ENCODE measurements around the gene ZMIZ1. TPM values are rescaled to one million over a fixed set of nuclear protein-coding genes. Genes with fewer than 3 reads are reported as not detected.

The ZMIZ1 gene
- total RNA-seq, 1 donor from 2014 or later: 66.3 TPM

DNA sequence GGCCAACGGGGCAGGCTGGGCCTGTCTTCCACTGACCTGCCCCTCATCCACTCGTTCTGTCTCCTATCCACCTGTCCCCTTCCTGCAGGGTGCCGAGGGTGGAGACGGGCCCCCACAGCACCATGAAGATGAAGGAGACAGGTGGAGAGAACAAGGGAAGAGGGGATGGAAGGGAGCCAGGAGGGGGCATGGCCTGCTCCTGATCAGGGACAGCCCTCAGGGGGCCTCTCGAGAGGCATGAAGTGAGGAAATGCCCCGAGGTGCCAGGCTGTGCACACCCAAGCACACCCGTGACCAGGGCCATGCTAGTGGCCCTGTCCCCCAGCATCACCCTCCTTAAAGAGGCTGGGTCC lies 111.2 kb downstream of the ZMIZ1 start:
- Mint-ChIP-seq H3K4me1 (no peaks in the 10 kb centered on the region), H3K36me3 (ENCODE audit: low read depth) (no peaks in the 10 kb centered on the region), H3K27me3 (no peaks in the 10 kb centered on the region), H3K27ac (no peak overlapping the region), H3K9me3 (no peaks in the 10 kb centered on the region), H3K4me3 (no peak overlapping the region)
- no peak for DNase-seq
- intact Hi-C loops (cut with micrococcal nuclease): no loop called here

- no peak overlapping the region for H3K4me3 Mint-ChIP-seq
- DNase-seq: no peak
- no peaks in the 10 kb centered on the region for H3K27me3 Mint-ChIP-seq
- intact Hi-C loops (cut with micrococcal nuclease): no loop called here
- H3K4me1 Mint-ChIP-seq: no peaks in the 10 kb centered on the region
- H3K9me3 Mint-ChIP-seq: no peaks in the 10 kb centered on the region
- H3K36me3 Mint-ChIP-seq (ENCODE audit: low read depth): no peaks in the 10 kb centered on the region
- H3K27ac Mint-ChIP-seq: no peak overlapping the region
Measured at GRCh38 chr10:79180414-79181221, 111.9 kb downstream of the ZMIZ1 start.

DNA sequence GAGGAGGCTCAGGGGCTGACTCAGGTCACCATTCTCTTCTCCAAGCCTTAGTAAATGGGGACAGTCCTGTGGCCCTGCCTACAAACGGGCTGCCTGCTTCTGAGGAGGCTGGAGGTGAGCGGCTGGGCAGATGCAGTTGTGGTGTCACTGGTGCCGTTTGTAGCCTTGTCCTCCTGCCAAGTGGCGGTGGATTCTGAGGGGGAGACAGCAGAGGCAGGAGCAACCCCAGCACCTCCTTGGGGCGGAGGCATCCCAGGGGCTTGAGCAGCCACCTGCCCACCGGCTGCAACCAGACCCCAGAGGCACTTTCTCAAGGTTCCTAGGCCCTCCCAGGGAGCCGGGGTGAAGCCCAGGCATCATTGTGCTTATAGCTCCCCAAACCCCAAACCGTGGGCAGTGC lies 112.5 kb downstream of the ZMIZ1 start:
- Mint-ChIP-seq H3K4me3 (no peak overlapping the region), H3K9me3 (no peaks in the 10 kb centered on the region)

DNA sequence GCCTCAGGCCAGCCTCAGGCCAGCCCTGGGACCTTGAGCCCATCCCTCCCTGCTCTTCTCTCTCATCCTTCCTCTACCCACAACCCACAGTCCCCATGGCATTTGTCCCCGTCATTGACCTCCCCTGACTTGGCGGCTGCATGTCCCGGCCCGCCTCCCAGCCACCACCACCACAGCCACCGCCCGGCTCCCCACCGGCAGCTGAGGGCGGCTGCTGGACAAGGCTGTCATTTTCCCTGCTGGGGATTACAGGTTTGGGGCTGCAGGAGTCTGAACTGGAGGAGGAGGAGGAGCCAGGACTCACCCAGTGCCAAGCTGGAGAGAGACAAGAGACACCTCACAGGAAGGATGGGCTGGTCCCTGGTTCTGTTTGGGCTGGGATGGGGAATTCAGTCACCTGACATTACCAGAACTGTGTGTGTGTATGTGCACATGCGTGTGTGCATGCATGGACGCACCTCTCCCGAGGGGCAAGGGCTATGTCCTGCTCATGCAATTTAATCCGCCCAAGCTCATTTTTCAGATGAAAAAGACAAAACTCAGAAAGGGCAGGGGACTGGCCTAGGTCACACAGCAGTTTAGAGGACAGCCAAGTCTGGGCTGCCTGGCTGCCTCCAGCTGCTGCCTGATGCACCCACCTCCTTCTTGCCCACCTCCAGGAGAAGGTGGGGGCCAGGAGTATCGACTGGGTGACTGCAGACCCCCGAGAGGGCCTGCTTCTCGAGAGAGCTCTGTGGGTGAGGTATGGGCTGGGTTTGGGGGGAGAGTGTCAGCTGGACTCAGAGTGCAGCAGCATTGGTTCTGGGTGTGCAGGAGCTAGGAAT lies 113.1 kb downstream of the ZMIZ1 start:
- intact Hi-C loops (cut with micrococcal nuclease): no loop called here
- no peaks in the 10 kb centered on the region for H3K36me3 Mint-ChIP-seq (ENCODE audit: low read depth)
- no peaks in the 10 kb centered on the region for H3K4me1 Mint-ChIP-seq
- no peaks in the 10 kb centered on the region for H3K9me3 Mint-ChIP-seq
- no peak overlapping the region for H3K4me3 Mint-ChIP-seq
- H3K27ac Mint-ChIP-seq: no peak overlapping the region
- H3K27me3 Mint-ChIP-seq: no peaks in the 10 kb centered on the region
- DNase-seq: no peak

More for the DNA sequence above, 112.5 kb downstream of the ZMIZ1 start:
- intact Hi-C loops (cut with micrococcal nuclease): no loop called here
- Mint-ChIP-seq H3K27me3 (no peaks in the 10 kb centered on the region), H3K36me3 (ENCODE audit: low read depth) (no peaks in the 10 kb centered on the region), H3K4me1 (no peaks in the 10 kb centered on the region), H3K27ac (no peak overlapping the region)
- DNase-seq: no peak

GRCh38 chr10:79182781-79183467 lies 114.2 kb downstream of the ZMIZ1 start:
- Mint-ChIP-seq H3K27me3 (no peaks in the 10 kb centered on the region), H3K36me3 (ENCODE audit: low read depth) (no peaks in the 10 kb centered on the region), H3K27ac (no peak overlapping the region), H3K4me1 (no peaks in the 10 kb centered on the region), H3K9me3 (no peaks in the 10 kb centered on the region), H3K4me3 (no peak overlapping the region)
- intact Hi-C loops (cut with micrococcal nuclease): no loop called here
- DNase-seq: no peak

DNA sequence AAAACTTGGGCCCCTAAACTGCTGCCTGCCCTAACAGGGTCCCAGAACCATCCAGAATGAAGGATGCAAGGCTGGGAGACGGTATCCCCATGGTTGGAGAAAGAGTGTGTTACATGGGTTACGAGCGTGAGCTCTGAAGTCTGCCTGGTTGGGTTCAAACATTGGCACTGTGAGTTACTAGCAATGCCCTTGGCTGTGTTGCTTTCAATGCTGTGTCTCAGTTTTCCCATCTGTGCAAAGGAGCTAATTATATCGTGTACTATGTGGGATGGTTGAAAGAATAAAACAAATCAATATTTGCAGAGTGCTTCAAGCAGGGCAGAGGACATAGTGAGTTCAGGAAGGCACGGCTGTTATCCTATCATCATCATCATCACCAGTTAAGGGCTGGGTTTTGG lies 114.7 kb downstream of the ZMIZ1 start:
- no peak overlapping the region for H3K4me3 Mint-ChIP-seq
- no peaks in the 10 kb centered on the region for H3K9me3 Mint-ChIP-seq
- intact Hi-C loops (cut with micrococcal nuclease): no loop called here
- H3K27ac Mint-ChIP-seq: no peak overlapping the region
- H3K27me3 Mint-ChIP-seq: no peaks in the 10 kb centered on the region
- no peaks in the 10 kb centered on the region for H3K36me3 Mint-ChIP-seq (ENCODE audit: low read depth)
- no peak for DNase-seq
- H3K4me1 Mint-ChIP-seq: no peaks in the 10 kb centered on the region

GRCh38 chr10:79184145-79184625 lies 115.4 kb downstream of the ZMIZ1 start:
- no peaks in the 10 kb centered on the region for H3K27me3 Mint-ChIP-seq
- no peak overlapping the region for H3K4me3 Mint-ChIP-seq
- intact Hi-C loops (cut with micrococcal nuclease): no loop called here
- no peaks in the 10 kb centered on the region for H3K9me3 Mint-ChIP-seq
- H3K36me3 Mint-ChIP-seq (ENCODE audit: low read depth): no peaks in the 10 kb centered on the region
- no peak overlapping the region for H3K27ac Mint-ChIP-seq
- H3K4me1 Mint-ChIP-seq: no peaks in the 10 kb centered on the region
- no peak for DNase-seq

- H3K4me3 Mint-ChIP-seq: no peak overlapping the region
- no peak for DNase-seq
- H3K27me3 Mint-ChIP-seq: no peaks in the 10 kb centered on the region
- intact Hi-C loops (cut with micrococcal nuclease): no loop called here
- H3K9me3 Mint-ChIP-seq: no peaks in the 10 kb centered on the region
- no peaks in the 10 kb centered on the region for H3K36me3 Mint-ChIP-seq (ENCODE audit: low read depth)
- H3K4me1 Mint-ChIP-seq: no peaks in the 10 kb centered on the region
- no peak overlapping the region for H3K27ac Mint-ChIP-seq
Measured at GRCh38 chr10:79184657-79185056, 115.9 kb downstream of the ZMIZ1 start.

- intact Hi-C loops (cut with micrococcal nuclease): no loop called here
- H3K27ac Mint-ChIP-seq: no peak overlapping the region
- DNase-seq: no peak
- no peak overlapping the region for H3K4me3 Mint-ChIP-seq
- no peaks in the 10 kb centered on the region for H3K4me1 Mint-ChIP-seq
- no peaks in the 10 kb centered on the region for H3K9me3 Mint-ChIP-seq
- no peaks in the 10 kb centered on the region for H3K27me3 Mint-ChIP-seq
- H3K36me3 Mint-ChIP-seq (ENCODE audit: low read depth): no peaks in the 10 kb centered on the region
Measured at GRCh38 chr10:79185067-79185774, 116.5 kb downstream of the ZMIZ1 start.

DNA sequence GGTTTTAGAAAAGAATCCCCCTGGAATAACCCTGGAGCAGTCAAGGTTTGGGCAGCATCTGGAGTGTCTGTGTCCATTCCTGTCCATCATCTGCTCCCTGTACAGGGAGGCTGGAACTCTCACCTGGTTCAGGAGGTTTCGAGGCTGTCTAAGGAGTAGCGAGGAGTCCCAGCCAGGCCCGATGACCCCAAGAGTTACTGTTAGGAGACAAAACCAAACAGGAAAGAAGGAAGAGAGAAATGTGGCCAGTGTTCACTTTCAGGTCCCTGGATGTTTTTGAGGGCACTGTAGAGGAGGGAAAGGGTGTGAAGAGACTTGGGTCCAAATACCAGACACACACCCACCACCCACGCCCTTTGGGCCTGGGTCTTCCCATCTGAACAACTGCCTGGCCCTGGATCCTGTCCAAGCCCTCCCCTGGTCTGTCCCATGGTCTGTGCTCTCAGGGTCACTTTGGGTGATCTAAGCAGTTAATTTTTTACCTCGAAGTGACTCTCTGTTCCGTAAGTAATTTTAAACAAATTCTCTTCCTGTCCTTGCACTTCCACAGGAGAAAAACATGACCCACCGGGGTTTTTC lies 117.1 kb downstream of the ZMIZ1 start:
- H3K27me3 Mint-ChIP-seq: no peaks in the 10 kb centered on the region
- no peak for DNase-seq
- no peaks in the 10 kb centered on the region for H3K4me1 Mint-ChIP-seq
- H3K27ac Mint-ChIP-seq: no peak overlapping the region
- no peaks in the 10 kb centered on the region for H3K9me3 Mint-ChIP-seq
- H3K4me3 Mint-ChIP-seq: no peak overlapping the region
- intact Hi-C loops (cut with micrococcal nuclease): no loop called here
- H3K36me3 Mint-ChIP-seq (ENCODE audit: low read depth): no peaks in the 10 kb centered on the region

DNA sequence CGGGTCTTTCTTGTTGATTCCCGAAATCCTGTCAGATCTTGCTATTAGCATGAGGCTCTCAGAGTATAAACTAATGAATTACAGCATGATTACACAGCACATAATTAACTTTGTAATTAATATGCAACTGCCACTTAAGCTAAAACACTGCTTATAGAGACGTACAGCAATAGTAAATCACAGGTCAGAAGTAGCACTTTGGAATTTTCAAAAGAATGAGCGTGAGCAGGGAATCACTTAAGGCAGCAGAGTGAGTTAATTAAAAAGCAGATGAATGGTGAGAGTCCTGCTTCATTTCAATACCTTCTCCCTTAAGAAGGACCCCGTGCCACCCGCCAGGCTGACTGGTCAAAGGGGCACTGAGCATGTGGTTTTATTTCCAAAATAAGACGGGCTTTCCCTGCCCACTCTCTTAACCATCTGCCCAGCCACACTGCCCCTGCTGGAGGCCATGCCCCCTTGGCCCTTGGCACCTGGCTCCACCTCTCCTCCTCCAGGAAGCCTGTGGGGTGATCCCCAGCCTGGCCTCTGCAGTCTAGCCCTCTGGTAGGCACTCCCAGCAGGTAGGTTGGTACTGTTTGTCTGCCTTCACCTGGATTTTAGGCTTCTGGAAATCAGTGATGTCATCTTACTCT lies 117.8 kb downstream of the ZMIZ1 start:
- no peak for DNase-seq
- H3K27me3 Mint-ChIP-seq: no peaks in the 10 kb centered on the region
- H3K4me3 Mint-ChIP-seq: no peak overlapping the region
- H3K27ac Mint-ChIP-seq: no peak overlapping the region
- intact Hi-C loops (cut with micrococcal nuclease): no loop called here
- H3K9me3 Mint-ChIP-seq: no peaks in the 10 kb centered on the region
- no peaks in the 10 kb centered on the region for H3K36me3 Mint-ChIP-seq (ENCODE audit: low read depth)
- no peaks in the 10 kb centered on the region for H3K4me1 Mint-ChIP-seq

DNA sequence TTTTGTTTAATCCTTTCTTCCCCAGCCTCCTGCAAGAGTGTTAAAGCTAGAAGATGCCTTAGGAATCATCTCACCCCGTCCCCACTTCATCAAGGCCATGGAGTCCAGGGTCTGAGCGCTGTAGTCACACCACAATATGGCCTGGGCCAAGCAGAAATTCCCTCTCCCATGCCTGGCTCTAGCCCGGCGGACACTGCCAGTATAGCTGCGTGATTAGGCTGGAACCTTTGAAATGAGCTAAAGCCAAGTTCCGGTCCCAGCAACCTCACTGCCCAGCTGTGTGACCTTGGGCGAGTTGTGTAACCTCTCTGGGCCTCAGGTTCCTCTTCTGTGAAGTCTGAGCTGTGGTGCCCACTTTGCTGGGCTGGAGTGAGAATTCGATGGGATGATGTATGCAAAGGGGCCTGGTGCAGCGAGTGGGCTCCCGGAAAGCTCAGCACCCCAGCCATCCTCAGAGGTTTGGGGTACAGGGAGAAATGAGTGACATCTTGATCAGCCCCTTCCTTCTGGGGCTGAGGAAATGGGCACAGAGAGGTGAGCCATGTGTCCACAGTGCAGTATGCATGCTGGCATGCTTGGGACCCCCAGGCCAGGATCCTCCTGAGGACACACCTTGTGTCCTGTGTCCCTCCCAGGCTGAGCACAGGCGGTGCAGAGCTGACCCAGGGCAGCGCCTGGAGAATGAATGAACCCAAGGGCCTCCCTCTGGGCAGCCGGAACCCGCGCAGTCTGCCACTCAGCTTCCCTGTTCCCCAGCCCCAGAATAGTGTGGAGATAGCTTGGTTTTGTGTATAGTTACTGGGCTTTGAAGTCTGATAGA lies 118.6 kb downstream of the ZMIZ1 start:
- H3K4me1 Mint-ChIP-seq: no peaks in the 10 kb centered on the region

More for the DNA sequence above, 118.6 kb downstream of the ZMIZ1 start:
- H3K36me3 Mint-ChIP-seq (ENCODE audit: low read depth): no peaks in the 10 kb centered on the region
- H3K4me3 Mint-ChIP-seq: no peak overlapping the region
- no peaks in the 10 kb centered on the region for H3K9me3 Mint-ChIP-seq
- intact Hi-C loops (cut with micrococcal nuclease): no loop called here
- DNase-seq: no peak
- H3K27ac Mint-ChIP-seq: no peak overlapping the region
- H3K27me3 Mint-ChIP-seq: no peaks in the 10 kb centered on the region
